Right kidney (tissue), 1 donor: ENCODE results near the gene TMPRSS11E.
"Not testable (repeated sequence)": the region's sequence is repeated elsewhere in the genome, so short reads cannot be mapped to it uniquely, and the experiment has no call there.

Source experiments
- DNase-seq: peaks from one replicate; pipeline ENCODE4 v3.0.0-alpha.2; 2016

Gene TMPRSS11E

GRCh38 chr4:68461790-68462189 is 14.5 kb downstream of the TMPRSS11E start:
- no peak for DNase-seq

- DNase-seq: no peak
These were observed 15.4 kb downstream of the TMPRSS11E start for GRCh38 chr4:68462691-68463090.

- DNase-seq: no peak
These were observed 16.5 kb downstream of the TMPRSS11E start for GRCh38 chr4:68463796-68464195.

GRCh38 chr4:68465058-68465457 is 17.8 kb downstream of the TMPRSS11E start:
- no peak for DNase-seq

- DNase-seq: no peak
These were observed 18.9 kb downstream of the TMPRSS11E start for GRCh38 chr4:68466185-68466584.

- DNase-seq: no peak
These were observed 19.5 kb downstream of the TMPRSS11E start for GRCh38 chr4:68466751-68467150.

- no peak for DNase-seq
These were observed 22.2 kb downstream of the TMPRSS11E start for GRCh38 chr4:68469482-68469881.

GRCh38 chr4:68476191-68476590 is 28.9 kb downstream of the TMPRSS11E start:
- no peak for DNase-seq

- DNase-seq: no peak
These were observed 42.1 kb downstream of the TMPRSS11E start for GRCh38 chr4:68489338-68489737.

- no peak for DNase-seq
These were observed 43.7 kb downstream of the TMPRSS11E start for GRCh38 chr4:68490826-68491457.

GRCh38 chr4:68494688-68495087 is 47.4 kb downstream of the TMPRSS11E start:
- DNase-seq: no peak

- no peak for DNase-seq
These were observed 51.2 kb downstream of the TMPRSS11E start for GRCh38 chr4:68498413-68499007.

- no peak for DNase-seq
These were observed 51.8 kb downstream of the TMPRSS11E start for GRCh38 chr4:68499021-68499420.

GRCh38 chr4:68503462-68503861 is 56.2 kb downstream of the TMPRSS11E start:
- not testable (repeated sequence) for DNase-seq

- DNase-seq: not testable (repeated sequence)
These were observed 57.6 kb downstream of the TMPRSS11E start for GRCh38 chr4:68504836-68505235.

- not testable (repeated sequence) for DNase-seq
These were observed 58.2 kb downstream of the TMPRSS11E start for GRCh38 chr4:68505452-68505851.

GRCh38 chr4:68518889-68519288 is 71.6 kb downstream of the TMPRSS11E start:
- DNase-seq: no peak

GRCh38 chr4:68520985-68521384 is 73.7 kb downstream of the TMPRSS11E start:
- no peak for DNase-seq

GRCh38 chr4:68522232-68522631 is 75.0 kb downstream of the TMPRSS11E start:
- not testable (repeated sequence) for DNase-seq

- DNase-seq: no peak
These were observed 88.7 kb downstream of the TMPRSS11E start for GRCh38 chr4:68535974-68536373.

GRCh38 chr4:68536375-68536774 is 89.1 kb downstream of the TMPRSS11E start:
- no peak for DNase-seq

GRCh38 chr4:68542742-68543141 is 95.5 kb downstream of the TMPRSS11E start:
- not testable (repeated sequence) for DNase-seq
